Kidney (tissue), 14 donors: ENCODE data around the gene NFATC2IP. TPM values are rescaled to one million over a fixed set of nuclear protein-coding genes. Genes with fewer than 3 reads are reported as not detected.

Experiments used
- DNase-seq, 5 donors: peaks; one replicate each; pipeline ENCODE4 v3.0.0-alpha.2; 2013 to 2020
- FAIRE-seq: peaks from 2 replicates; lab custom pipeline; 2012; peaks lifted over from hg19 to GRCh38; lab: Jason Lieb, UNC
- H3K27ac ChIP-seq, 2 donors: one replicate each; pipeline ENCODE4 v1.7.0; 2013; ENCODE audit warnings: low read depth in 2 of 2, low read length in 2 of 2, inconsistent platforms in 1 of 2
- H3K27me3 ChIP-seq: one replicate; pipeline ENCODE4 v1.7.1; 2013; ENCODE audit warnings: low read length, inconsistent platforms; ENCODE audit not compliant: control insufficient read depth, insufficient read depth
- H3K36me3 ChIP-seq, 3 donors: one replicate each; pipeline versions ENCODE4 v1.7.0 to v1.7.1; 2013; ENCODE audit warnings: low read length in 3 of 3, control low read depth in 1 of 3, inconsistent platforms in 1 of 3; ENCODE audit not compliant: insufficient read depth in 3 of 3, control insufficient read depth in 2 of 3
- H3K4me1 ChIP-seq, 3 donors: one replicate each; pipeline versions ENCODE4 v1.7.0 to v1.7.1; 2013; ENCODE audit warnings: low read length in 3 of 3, inconsistent platforms in 1 of 3, low read depth in 1 of 3; ENCODE audit not compliant: control insufficient read depth in 2 of 3, insufficient read depth in 2 of 3
- H3K4me3 ChIP-seq, 3 donors: one replicate each; pipeline versions ENCODE4 v1.7.0 to v1.8.1; 2013; ENCODE audit warnings: low read length in 3 of 3, control low read depth in 1 of 3, inconsistent platforms in 1 of 3
- H3K9ac ChIP-seq, 3 donors: one replicate each; pipeline versions ENCODE4 v1.7.0 to v1.7.1; 2013; ENCODE audit warnings: low read length in 3 of 3, control low read depth in 1 of 3, inconsistent platforms in 1 of 3
- H3K9me3 ChIP-seq, 3 donors: one replicate each; pipeline versions ENCODE4 v1.7.0 to v1.7.1; 2013; ENCODE audit warnings: low read length in 3 of 3, control low read depth in 1 of 3, inconsistent platforms in 1 of 3; ENCODE audit not compliant: control insufficient read depth in 2 of 3, insufficient read depth in 1 of 3
- intact Hi-C: fragments of 100-400 bp; cut with DNase I; formaldehyde crosslinking; loops from one replicate; pipeline ENCODE4 v1.11.1; 2022
- polyA plus RNA-seq: library from polyadenylated mRNA; stranded (reverse); fragments of 350-450 nt; fragmentation: Illumina TruSeq; extraction: RNeasy Lipid Tissue Mini Kit (QIAGEN cat#74804); gene quantifications from one replicate; pipeline ENCODE4 v1.2.3, GENCODE V29; 2014; ENCODE audit warnings: low read depth, low replicate concordance; ENCODE audit not compliant: insufficient read depth
- total RNA-seq: library from RNA; stranded (reverse); fragmentation: NEBNext Ultra II Directional; extraction: Animal tissue kit (Norgen Biotek cat#: 25700); gene quantifications from one replicate; pipeline ENCODE4 v1.2.1, GENCODE V29; 2021
- TF ChIP-seq, protein P1 (sequence below): IDR thresholded peaks from 3 replicates; pipeline ENCODE4 v1.5.1; 2012; ENCODE audit warnings: mild to moderate bottlenecking, moderate library complexity, borderline replicate concordance; ENCODE audit not compliant: insufficient read depth; ENCODE audit errors: extremely low read depth
- donor health status: control.
- donor health status: control.
- donor health status: control.
- donor health status: control.
- donor health status: control.
- donor health status: DM: yes; HTN: yes; CAD: no.
- donor health status: Normal renal cell carcinoma (clear cell type).

NFATC2IP gene
- total and polyA plus RNA-seq, 2 donors from 2014 or later = 8.9 to 31.0 TPM

DNA sequence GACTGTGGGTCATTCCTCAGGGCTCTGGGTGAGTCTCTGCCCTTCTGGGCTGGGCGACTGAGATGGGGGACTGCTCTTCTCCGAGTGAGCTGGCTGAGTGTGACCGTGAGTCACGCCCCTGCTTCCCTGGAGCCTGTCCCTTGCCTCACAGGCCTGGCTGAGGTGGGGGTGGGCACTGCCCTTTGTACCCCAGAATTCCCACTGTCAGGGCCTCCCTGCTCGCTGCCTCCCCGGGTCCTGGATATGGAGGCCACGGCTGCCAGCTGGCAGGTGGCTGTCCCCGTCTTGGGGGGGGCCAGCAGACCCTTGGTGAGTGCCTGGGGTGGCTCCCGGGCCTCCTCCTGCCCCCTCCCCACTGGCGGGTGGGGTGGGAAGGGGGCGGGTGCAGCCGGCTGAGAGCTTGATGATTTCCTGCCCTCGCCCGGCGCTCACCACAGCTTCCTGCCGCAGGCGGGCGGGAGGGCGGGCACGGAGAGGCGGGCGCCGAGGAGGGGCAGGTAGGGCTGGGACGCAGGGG, 33.9 kb downstream of the NFATC2IP start, which contains the start of gene LAT:
LAT (plus strand) TSS at position 434 of the 517 bp plus-strand sequence. CDS start 366 bp downstream, outside the sequence.
- H3K27me3 ChIP-seq = no peaks in the 10 kb centered on the region
- FAIRE-seq = no peak
- H3K9me3 ChIP-seq = peaks cover 0 to 6% (median 3%) of the 10 kb centered on the region in 3 donors
- H3K36me3 ChIP-seq = peaks cover 4 to 35% (median 16%) of the 10 kb centered on the region in 3 donors
- H3K4me3 ChIP-seq = no peak within 1 kb of the TSS
- no peak within 1 kb of the TSS for H3K27ac ChIP-seq
- H3K9ac ChIP-seq = no peak within 1 kb of the TSS
- intact Hi-C loops = no loop called here
- no peak for DNase-seq
- no peaks in the 10 kb centered on the region for H3K4me1 ChIP-seq
- TF ChIP-seq, protein P1, sequence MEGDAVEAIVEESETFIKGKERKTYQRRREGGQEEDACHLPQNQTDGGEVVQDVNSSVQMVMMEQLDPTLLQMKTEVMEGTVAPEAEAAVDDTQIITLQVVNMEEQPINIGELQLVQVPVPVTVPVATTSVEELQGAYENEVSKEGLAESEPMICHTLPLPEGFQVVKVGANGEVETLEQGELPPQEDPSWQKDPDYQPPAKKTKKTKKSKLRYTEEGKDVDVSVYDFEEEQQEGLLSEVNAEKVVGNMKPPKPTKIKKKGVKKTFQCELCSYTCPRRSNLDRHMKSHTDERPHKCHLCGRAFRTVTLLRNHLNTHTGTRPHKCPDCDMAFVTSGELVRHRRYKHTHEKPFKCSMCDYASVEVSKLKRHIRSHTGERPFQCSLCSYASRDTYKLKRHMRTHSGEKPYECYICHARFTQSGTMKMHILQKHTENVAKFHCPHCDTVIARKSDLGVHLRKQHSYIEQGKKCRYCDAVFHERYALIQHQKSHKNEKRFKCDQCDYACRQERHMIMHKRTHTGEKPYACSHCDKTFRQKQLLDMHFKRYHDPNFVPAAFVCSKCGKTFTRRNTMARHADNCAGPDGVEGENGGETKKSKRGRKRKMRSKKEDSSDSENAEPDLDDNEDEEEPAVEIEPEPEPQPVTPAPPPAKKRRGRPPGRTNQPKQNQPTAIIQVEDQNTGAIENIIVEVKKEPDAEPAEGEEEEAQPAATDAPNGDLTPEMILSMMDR = no peak

DNA sequence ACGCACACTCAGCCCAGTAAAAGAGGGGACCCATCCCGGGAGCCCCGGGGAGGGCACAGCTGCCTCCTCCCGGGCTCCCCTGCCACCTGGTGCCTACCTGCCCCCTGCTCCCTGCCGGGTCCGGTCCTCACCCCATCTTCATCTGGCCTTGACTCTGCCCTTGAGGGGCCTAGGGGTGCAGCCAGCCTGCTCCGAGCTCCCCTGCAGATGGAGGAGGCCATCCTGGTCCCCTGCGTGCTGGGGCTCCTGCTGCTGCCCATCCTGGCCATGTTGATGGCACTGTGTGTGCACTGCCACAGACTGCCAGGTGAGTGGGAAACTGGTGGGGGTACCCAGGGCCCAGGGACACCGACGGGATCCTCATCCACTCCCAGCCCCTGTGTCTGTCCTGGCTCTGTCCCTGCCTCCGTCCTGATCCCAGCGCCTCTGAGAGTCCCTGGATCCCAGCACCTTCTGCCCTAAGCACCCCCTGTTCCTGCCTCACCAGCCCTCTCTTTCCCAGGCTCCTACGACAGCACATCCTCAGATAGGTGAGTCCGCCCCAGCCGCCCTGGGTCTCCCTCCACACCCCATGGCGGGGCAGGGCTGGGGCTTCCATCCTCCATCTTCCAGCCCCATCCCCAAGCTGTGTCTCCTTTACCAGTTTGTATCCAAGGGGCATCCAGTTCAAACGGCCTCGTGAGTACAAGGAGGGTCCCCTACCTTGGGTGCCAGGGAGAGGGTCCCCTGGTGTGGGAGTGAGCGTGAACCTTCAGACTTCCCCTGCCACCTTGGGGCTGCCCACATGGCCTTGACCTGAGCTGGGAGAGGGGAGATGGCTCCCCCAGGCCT, 34.7 kb downstream of the NFATC2IP start:
- FAIRE-seq (no peak), DNase-seq (no peak)
- TF ChIP-seq, protein P1 = no peak
- intact Hi-C loops = no loop called here
- Histone ChIP-seq H3K4me1 (no peaks in the 10 kb centered on the region), H3K27ac (no peak overlapping the region), H3K27me3 (no peaks in the 10 kb centered on the region), H3K9ac (no peak overlapping the region), H3K4me3 (no peak overlapping the region), H3K9me3 (peaks cover 0 to 6% (median 3%) of the 10 kb centered on the region in 3 donors), H3K36me3 (peaks cover 4 to 35% (median 16%) of the 10 kb centered on the region in 3 donors)

DNA sequence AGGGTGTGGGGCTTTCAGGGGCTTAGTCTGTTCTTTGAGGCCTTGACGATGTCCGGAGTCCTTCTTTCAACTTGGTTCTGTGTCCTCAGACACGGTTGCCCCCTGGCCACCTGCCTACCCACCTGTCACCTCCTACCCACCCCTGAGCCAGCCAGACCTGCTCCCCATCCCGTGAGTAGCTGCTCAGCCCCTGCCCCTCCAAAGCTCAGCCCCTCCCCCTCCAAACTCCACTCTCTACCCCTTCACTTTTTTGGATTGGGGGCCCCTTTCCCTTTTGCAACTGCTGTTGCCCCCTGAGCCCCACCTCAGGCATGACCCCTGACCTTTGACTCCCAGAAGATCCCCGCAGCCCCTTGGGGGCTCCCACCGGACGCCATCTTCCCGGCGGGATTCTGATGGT, 35.3 kb downstream of the NFATC2IP start:
- intact Hi-C loops = no loop called here
- no peak overlapping the region for H3K4me3 ChIP-seq
- TF ChIP-seq, protein P1 = no peak
- no peak overlapping the region for H3K9ac ChIP-seq
- no peaks in the 10 kb centered on the region for H3K27me3 ChIP-seq
- no peaks in the 10 kb centered on the region for H3K4me1 ChIP-seq
- no peak for FAIRE-seq
- H3K9me3 ChIP-seq = peaks cover 0 to 6% (median 3%) of the 10 kb centered on the region in 3 donors
- peaks cover 4 to 32% (median 13%) of the 10 kb centered on the region in 3 donors for H3K36me3 ChIP-seq
- no peak for DNase-seq
- no peak overlapping the region for H3K27ac ChIP-seq
